Thymus (tissue), 11 donors: ENCODE data around the gene CD99L2. TPM values are rescaled to one million over a fixed set of nuclear protein-coding genes. Genes with fewer than 3 reads are reported as not detected.
"Not testable (repeated sequence)": the region's sequence is repeated elsewhere in the genome, so short reads cannot be mapped to it uniquely, and the experiment has no call there.

Source experiments
- DNase-seq, 9 donors: peaks; one replicate each; pipeline ENCODE4 v3.0.0-alpha.2; 2013; ENCODE audit warnings: low spot score in 9 of 9, low read depth in 6 of 9, missing footprints in 1 of 9
- H3K27ac ChIP-seq, 2 donors: one replicate each; pipeline ENCODE4 v1.5.1; 2013; ENCODE audit warnings: control low read depth in 1 of 2, low read depth in 1 of 2, low read length in 1 of 2, mild to moderate bottlenecking in 1 of 2, moderate library complexity in 1 of 2
- H3K27me3 ChIP-seq, 2 donors: one replicate each; pipeline ENCODE4 v1.5.1; 2013; ENCODE audit warnings: low read length in 1 of 2; ENCODE audit not compliant: control insufficient read depth in 2 of 2, insufficient read depth in 1 of 2
- H3K36me3 ChIP-seq, 2 donors: one replicate each; pipeline ENCODE4 v1.5.1; 2013; ENCODE audit warnings: low read length in 1 of 2, mild to moderate bottlenecking in 1 of 2, moderate library complexity in 1 of 2; ENCODE audit not compliant: control insufficient read depth in 2 of 2, insufficient read depth in 2 of 2
- H3K4me1 ChIP-seq, 2 donors: one replicate each; pipeline ENCODE4 v1.5.1; 2013; ENCODE audit warnings: low read length in 2 of 2; ENCODE audit not compliant: control insufficient read depth in 2 of 2, insufficient read depth in 2 of 2
- H3K4me3 ChIP-seq, 2 donors: one replicate each; pipeline ENCODE4 v1.5.1; 2013; ENCODE audit warnings: low read length in 2 of 2, control low read depth in 1 of 2, mild to moderate bottlenecking in 1 of 2
- H3K9me3 ChIP-seq, 2 donors: one replicate each; pipeline ENCODE4 v1.5.1; 2013; ENCODE audit warnings: low read length in 1 of 2, mild to moderate bottlenecking in 1 of 2; ENCODE audit not compliant: control insufficient read depth in 2 of 2, insufficient read depth in 1 of 2
- WGBS: extraction: QIAGEN DNeasy Blood & Tissue Kit; methylation state at CpG from one replicate; pipeline ENCODE4 v1.1.7; 2013; 5-methylcytosine and 5-hydroxymethylcytosine counted together
- polyA plus RNA-seq: library from polyadenylated mRNA; stranded (reverse); fragments of 200-250 nt; gene quantifications from one replicate; pipeline ENCODE4 v1.2.3, GENCODE V29; 2013
- total RNA-seq: library from RNA; stranded (reverse); fragments of 120-200 nt; gene quantifications from one replicate; pipeline ENCODE4 v1.2.4, GENCODE V29; 2013
- donor health status: healthy.

CD99L2 gene
- total and polyA plus RNA-seq, 2 donors = 9.3 to 14.0 TPM

DNA sequence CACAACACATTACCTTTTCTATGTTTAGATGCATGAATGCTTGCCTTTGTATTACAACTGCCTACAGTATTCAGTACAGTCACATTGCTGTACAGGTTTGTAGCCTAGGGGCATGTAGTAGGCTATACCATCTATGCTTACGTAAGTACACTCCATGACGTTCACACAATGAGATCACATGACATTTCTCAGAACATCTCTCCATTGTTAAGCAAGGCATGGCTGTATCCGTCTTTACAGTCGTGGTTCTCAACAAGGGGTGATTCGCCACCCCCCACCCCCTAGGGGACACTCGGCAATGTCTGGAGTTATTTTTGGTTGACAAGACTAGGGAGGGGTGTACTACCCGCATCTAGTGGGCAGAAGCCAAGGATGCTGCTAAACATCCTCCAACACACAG lies 12.1 kb downstream of the CD99L2 start:
- over 99% methylated on average over 7 of the region's 7 CpGs for WGBS
- no peak overlapping the region for H3K27ac ChIP-seq
- no peaks in the 10 kb centered on the region for H3K36me3 ChIP-seq
- H3K27me3 ChIP-seq = no peaks in the 10 kb centered on the region
- no peak for DNase-seq
- no peak overlapping the region for H3K4me3 ChIP-seq
- no peaks in the 10 kb centered on the region for H3K9me3 ChIP-seq
- no peaks in the 10 kb centered on the region for H3K4me1 ChIP-seq

DNA sequence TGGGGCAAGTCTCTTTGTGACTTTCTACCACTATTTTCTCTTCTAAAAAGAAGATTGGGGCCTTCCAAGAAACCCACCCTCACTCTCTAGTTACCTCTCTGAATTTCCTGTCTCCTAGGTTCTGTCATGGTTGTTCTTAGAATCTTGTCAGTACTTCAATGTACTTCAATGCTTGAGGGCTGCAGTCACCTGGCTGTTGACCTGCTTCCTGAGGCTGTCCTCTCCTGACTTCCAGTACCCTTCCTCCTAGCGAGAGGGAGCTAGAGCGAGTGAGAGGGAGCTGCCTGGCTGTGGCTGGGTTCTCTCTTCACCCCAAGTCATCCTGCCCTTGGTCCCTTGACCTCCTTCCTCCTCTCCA lies 17.7 kb downstream of the CD99L2 start:
- 84% methylated on average over 2 of the region's 2 CpGs for WGBS
- Histone ChIP-seq H3K36me3 (no peaks in the 10 kb centered on the region), H3K27ac (no peak overlapping the region), H3K4me3 (no peak overlapping the region), H3K9me3 (no peaks in the 10 kb centered on the region), H3K27me3 (no peaks in the 10 kb centered on the region), H3K4me1 (no peaks in the 10 kb centered on the region)
- DNase-seq = no peak

DNA sequence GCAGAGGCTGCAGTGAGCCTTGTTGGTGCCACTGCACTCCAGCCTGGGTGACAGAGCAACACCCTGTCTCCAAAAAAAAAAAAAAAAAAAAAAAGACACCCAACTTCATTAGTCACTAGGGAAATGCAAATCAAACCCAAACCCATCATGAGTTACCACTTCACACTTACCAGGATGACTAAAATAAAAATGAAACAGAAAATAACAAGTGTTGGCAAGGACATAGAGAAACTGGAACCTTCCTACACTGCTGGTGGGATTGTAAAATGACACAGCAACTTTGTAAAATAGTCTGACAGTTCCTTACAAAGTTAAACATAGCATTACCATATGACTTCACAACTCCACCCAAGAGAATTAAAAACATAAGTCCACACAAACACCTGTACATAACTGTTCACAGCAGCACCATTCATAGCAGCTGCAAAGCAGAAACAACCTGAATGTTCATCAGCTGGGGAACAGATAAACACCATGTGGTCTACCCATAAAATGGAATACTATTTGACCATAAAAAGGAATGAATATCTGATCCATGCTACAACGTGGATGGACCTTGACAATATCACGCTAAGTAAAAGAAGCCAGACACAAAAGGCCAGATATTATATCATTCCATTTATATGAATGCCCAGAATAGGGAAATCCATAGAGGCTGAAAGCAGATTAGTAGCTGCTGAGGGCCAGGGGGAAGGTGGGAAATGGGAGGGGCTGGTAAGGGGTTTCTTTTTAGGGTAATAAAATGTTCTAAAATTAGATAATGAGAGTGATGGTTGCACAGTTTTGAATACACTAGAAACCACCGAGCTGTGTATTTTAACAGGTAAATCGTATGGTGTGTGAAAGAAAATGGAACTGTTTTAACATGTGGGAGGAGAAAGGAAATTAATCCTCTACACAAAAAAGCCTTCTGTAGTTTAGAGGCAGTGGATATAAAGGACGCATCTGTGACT lies 18.3 kb downstream of the CD99L2 start:
- 72% methylated on average over 5 of the region's 5 CpGs for WGBS
- no peak for DNase-seq
- Histone ChIP-seq H3K9me3 (no peaks in the 10 kb centered on the region), H3K4me3 (no peak overlapping the region), H3K4me1 (no peaks in the 10 kb centered on the region), H3K36me3 (no peaks in the 10 kb centered on the region), H3K27ac (no peak overlapping the region), H3K27me3 (no peaks in the 10 kb centered on the region)

DNA sequence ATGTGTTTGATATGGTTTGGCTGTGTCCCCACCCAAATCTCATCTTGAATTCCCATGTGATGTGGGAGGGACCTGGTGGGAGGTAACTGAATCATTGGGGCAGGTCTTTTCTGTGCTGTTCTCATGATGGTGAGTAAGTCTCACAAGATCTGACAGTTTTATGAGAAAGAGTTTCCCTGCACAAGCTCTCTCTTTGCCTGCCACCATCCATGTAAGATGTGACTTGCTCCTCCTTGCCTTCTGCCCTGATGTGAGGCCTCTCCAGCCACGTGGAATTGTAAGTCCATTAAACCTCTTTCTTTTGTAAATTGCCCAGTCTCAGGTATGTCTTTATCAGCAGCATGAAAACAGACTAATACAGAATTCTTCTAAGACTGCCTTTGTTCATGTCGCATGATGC lies 22.8 kb downstream of the CD99L2 start:
- not testable (repeated sequence) for H3K9me3 ChIP-seq, H3K27ac ChIP-seq, H3K27me3 ChIP-seq, H3K4me1 ChIP-seq, H3K36me3 ChIP-seq, H3K4me3 ChIP-seq, DNase-seq
- WGBS = 90% methylated on average over 2 of the region's 2 CpGs

DNA sequence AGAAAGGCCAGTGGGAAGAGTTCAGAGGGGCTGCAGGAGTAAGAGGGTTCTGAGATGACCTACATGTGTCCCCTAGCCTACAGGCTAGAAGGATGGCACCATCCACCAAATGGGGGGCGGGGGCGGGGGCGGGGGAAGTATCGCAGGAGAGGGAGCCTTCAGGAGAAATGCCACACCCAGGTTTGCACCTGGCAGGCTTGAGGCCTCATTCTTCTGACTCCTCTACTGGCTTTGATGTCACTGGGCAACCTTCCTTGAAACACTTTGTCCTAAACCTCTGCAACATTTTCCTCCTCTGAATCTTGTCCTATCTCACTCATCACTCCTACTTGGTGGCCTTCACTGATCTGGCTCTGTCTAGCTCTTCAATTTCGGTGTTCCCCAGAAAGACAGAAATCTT lies 24.0 kb downstream of the CD99L2 start:
- no peak for DNase-seq
- Histone ChIP-seq H3K9me3 (no peaks in the 10 kb centered on the region), H3K36me3 (no peaks in the 10 kb centered on the region), H3K27ac (no peak overlapping the region), H3K4me3 (no peak overlapping the region), H3K4me1 (no peaks in the 10 kb centered on the region), H3K27me3 (no peaks in the 10 kb centered on the region)
- 100% methylated on average over 5 of the region's 5 CpGs for WGBS

DNA sequence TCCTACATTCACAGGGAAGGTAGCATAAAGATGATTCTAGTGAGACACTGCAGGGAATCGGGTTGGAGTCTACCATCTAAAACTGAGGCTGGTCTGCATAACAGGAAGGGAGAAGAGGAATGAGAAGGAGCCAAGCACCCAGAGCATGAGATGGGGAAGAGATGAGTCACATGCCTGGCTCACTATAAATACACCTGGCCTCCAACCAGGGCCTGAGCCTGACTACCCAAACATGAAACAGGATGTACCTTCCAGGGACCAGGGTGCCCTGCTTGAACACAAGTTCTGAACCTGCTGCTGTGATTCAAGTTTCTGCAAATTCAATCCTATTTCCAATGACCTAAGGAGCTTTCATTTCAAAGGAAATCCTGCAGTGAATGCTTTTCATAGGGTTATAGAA lies 24.9 kb downstream of the CD99L2 start:
- H3K27ac ChIP-seq = no peak overlapping the region
- WGBS = 100% methylated on average over 1 of the region's 1 CpG
- H3K4me3 ChIP-seq = no peak overlapping the region
- no peaks in the 10 kb centered on the region for H3K36me3 ChIP-seq
- no peak for DNase-seq
- H3K4me1 ChIP-seq = no peaks in the 10 kb centered on the region
- H3K9me3 ChIP-seq = no peaks in the 10 kb centered on the region
- no peaks in the 10 kb centered on the region for H3K27me3 ChIP-seq

DNA sequence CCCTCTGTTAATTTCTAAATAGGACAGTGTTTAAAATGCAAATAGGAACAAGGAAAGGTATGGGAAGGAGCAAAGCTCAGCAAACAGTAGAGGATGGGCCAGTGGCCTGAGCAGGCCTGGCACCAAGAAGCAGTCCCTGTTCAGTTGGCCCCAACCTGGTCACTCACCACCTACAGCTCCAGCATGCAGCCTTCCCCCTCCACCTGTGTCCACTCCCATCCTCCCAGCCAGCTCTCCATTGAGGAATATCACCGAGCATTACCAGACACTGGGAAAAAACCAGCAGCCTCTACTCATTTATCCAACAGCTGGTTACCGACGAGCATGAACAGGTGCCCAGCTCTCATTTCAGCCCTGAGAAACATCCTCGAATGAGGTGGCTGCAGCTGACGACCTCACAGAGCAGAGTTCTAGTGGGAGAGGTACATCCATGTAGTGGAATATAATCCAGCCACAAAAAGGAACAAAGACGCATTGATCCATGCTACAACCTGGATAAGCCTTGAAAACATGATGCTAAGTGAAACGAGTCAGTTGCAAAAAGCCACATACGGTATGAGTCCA lies 25.6 kb downstream of the CD99L2 start:
- Histone ChIP-seq H3K9me3 (no peaks in the 10 kb centered on the region), H3K27ac (no peak overlapping the region), H3K4me3 (no peak overlapping the region), H3K4me1 (no peaks in the 10 kb centered on the region), H3K36me3 (no peaks in the 10 kb centered on the region), H3K27me3 (no peaks in the 10 kb centered on the region)
- no peak for DNase-seq
- 95% methylated on average over 8 of the region's 8 CpGs for WGBS

DNA sequence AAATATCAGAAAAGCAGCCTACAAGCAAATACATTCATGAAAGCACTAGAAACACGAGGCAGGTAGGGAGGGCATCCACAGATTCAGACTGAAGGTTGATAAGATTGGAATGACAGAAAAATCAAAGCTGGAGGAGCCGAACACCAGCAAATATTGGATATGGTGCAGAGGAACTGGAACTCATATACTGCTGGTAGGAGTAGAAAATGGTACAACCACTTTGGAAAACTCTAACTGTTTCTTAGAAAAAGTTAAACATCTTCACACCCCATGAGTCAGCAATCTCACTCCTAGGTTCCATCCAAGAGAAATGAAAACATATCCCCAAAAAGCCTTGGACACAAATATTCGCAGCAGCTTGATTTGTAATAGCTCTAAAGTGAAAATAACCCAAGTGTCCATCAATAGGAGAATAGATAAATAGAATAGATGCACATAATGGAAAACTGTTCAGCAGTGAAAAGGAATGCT lies 27.1 kb downstream of the CD99L2 start:
- no peaks in the 10 kb centered on the region for H3K27me3 ChIP-seq
- no peaks in the 10 kb centered on the region for H3K36me3 ChIP-seq
- no peak overlapping the region for H3K27ac ChIP-seq
- DNase-seq = no peak
- H3K4me3 ChIP-seq = no peak overlapping the region
- 94% methylated on average over 3 of the region's 3 CpGs for whole genome bisulfite sequencing
- no peaks in the 10 kb centered on the region for H3K9me3 ChIP-seq
- no peaks in the 10 kb centered on the region for H3K4me1 ChIP-seq

DNA sequence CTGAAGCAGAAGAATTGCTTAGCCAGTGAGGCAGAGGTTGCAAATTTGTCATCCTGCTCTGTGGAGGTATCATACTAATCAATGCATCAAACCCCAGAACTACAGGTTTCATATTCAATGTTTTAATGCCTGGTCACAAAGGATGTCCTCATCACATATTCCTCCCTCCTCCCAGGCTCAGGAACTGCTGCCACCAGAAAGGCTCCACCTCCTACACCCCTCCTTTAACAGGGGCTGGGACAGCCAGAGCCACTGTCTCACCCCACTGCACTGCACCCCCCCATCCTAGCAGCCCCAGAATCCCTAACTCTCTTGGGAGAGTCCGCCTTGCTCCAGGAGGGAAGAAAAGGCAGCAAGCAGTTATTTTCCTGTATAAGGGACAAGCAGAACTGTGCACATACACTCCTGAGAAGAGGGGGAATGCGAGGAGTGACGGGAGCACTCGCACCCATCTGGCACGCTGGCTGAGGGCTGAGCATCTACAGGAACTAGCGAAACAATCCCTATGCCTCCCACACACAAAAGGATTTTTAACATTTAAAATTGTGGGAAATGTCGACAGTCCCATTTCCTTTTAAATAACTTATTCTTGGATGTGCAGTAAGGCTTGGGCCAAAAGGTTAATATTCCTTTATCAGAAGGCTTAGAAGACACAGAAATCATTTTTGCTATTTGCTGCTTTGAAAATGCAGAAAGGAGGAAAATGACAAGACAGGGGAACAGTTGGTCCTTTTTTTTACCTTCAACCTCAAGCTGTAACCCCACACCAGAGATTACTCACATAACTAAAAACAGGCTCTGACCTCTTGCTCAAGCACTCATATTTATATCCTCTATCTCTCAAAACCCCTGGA lies 27.8 kb downstream of the CD99L2 start:
- Histone ChIP-seq H3K27me3 (no peaks in the 10 kb centered on the region), H3K9me3 (no peaks in the 10 kb centered on the region), H3K27ac (no peak overlapping the region), H3K4me3 (no peak overlapping the region), H3K36me3 (no peaks in the 10 kb centered on the region), H3K4me1 (no peaks in the 10 kb centered on the region)
- no peak for DNase-seq
- 97% methylated on average over 7 of the region's 7 CpGs for WGBS
